KOPT-K1 (cell line): ENCODE measurements around the gene FMN1.

ENCODE experiments used
- H3K27ac ChIP-seq: fragments of 200-600 bp; sonication (generic); 2 replicates; pipeline ENCODE4 v1.5.1; 2016; ENCODE audit warnings: antibody characterized with exemption, mild to moderate bottlenecking, low read depth, low read length; ENCODE audit not compliant: poor library complexity, severe bottlenecking
- H3K36me3 ChIP-seq: fragments of 200-600 bp; sonication (generic); 2 replicates; pipeline ENCODE4 v1.5.1; 2017; ENCODE audit warnings: antibody characterized with exemption, mild to moderate bottlenecking, low read length, moderate library complexity; ENCODE audit not compliant: insufficient read depth
- H3K9me3 ChIP-seq: fragments of 200-600 bp; sonication (generic); 2 replicates; pipeline ENCODE4 v1.5.1; 2017; ENCODE audit warnings: antibody characterized with exemption, low read length, mild to moderate bottlenecking; ENCODE audit not compliant: insufficient read depth, poor library complexity, severe bottlenecking

The FMN1 gene

GRCh38 chr15:33101036-33101435, 93.5 kb downstream of the FMN1 start:
- Histone ChIP-seq H3K36me3 (no peaks in the 10 kb centered on the region), H3K27ac (no peak overlapping the region), H3K9me3 (no peaks in the 10 kb centered on the region)

DNA sequence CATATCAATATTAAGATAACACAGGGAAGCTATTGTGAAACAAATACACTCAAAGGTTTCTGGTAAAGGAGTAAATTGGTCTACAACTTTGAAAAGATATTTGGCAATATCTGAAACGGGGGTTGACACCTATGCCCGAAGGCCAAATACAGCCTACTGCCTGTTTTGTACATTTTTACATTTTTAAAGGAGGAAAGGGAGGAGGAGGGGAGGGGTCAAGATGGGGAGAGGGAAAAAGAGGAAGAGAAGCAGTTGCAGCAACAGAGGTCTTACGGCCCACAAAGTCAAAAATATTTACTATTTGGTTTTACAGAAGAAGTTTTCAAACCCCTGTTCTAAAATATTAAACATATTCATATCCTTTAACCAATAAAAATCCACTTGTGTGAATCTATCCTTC, 94.2 kb downstream of the FMN1 start:
- H3K27ac ChIP-seq = no peak overlapping the region
- no peaks in the 10 kb centered on the region for H3K9me3 ChIP-seq
- no peaks in the 10 kb centered on the region for H3K36me3 ChIP-seq

GRCh38 chr15:33099739-33100138, 94.8 kb downstream of the FMN1 start:
- H3K27ac ChIP-seq = no peak overlapping the region
- no peaks in the 10 kb centered on the region for H3K36me3 ChIP-seq
- no peaks in the 10 kb centered on the region for H3K9me3 ChIP-seq

DNA sequence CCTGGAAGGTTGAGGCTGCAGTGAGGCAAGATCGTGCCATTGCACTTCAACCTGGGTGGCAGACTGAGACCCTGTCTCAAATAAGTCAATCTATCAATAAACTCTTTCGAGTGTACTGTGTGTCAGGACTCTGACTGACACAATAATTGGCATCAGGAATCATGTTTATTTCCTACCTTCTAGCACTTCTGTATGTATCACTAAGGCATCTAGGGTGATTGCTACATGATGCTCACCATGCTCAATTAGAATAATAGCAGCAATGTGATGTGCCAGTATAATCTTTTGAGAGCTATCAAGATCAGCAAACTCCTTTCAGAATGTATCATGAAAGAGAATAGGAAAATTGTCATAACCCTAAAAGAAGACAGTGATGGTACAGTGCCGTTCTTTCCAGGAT, 95.3 kb downstream of the FMN1 start:
- no peaks in the 10 kb centered on the region for H3K36me3 ChIP-seq
- H3K9me3 ChIP-seq = no peaks in the 10 kb centered on the region
- no peak overlapping the region for H3K27ac ChIP-seq

- Histone ChIP-seq H3K9me3 (no peaks in the 10 kb centered on the region), H3K27ac (no peak overlapping the region), H3K36me3 (no peaks in the 10 kb centered on the region)
These were observed 96.1 kb downstream of the FMN1 start for GRCh38 chr15:33098094-33099058.

DNA sequence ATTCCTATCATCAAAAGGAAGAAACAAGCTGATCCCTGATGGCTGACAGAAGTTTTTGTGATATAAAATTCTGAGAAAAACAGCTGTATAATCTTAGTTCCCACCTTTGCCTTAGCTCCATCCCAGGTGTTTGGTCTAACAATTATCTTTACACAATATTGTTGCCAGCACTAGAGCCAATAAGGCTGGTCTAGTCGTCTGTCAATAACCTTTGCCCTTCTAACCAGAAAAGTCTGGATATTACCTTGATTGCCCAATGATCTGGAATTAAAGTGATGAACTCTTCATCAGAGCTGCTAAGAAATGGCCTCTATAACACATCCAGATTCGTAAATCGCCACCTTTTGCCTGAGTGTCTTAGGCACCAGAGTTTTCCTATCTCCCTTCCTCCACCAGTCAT, 98.4 kb downstream of the FMN1 start:
- no peak overlapping the region for H3K27ac ChIP-seq
- H3K36me3 ChIP-seq = no peaks in the 10 kb centered on the region
- H3K9me3 ChIP-seq = no peaks in the 10 kb centered on the region

DNA sequence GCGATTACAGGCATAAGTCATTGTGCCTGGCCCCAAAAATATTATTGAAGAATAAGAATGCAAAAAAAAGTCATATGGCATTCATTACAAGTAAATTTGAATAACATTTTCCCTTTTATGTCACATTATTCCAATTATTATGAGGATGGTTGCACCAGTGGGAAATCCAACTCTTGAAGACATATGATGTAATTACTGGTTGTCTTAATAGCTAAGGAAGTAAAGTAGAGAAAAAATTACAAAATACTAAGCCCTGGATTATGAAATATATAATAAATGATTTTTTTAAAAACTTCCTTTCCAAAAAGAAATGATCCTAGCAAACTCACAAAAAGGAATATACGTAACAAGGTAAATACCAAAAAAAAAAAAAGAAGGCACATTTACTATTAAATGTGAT, 98.9 kb downstream of the FMN1 start:
- no peaks in the 10 kb centered on the region for H3K36me3 ChIP-seq
- no peaks in the 10 kb centered on the region for H3K9me3 ChIP-seq
- no peak overlapping the region for H3K27ac ChIP-seq

GRCh38 chr15:33094336-33094735, 100.2 kb downstream of the FMN1 start:
- no peaks in the 10 kb centered on the region for H3K36me3 ChIP-seq
- H3K9me3 ChIP-seq = no peaks in the 10 kb centered on the region
- no peak overlapping the region for H3K27ac ChIP-seq

DNA sequence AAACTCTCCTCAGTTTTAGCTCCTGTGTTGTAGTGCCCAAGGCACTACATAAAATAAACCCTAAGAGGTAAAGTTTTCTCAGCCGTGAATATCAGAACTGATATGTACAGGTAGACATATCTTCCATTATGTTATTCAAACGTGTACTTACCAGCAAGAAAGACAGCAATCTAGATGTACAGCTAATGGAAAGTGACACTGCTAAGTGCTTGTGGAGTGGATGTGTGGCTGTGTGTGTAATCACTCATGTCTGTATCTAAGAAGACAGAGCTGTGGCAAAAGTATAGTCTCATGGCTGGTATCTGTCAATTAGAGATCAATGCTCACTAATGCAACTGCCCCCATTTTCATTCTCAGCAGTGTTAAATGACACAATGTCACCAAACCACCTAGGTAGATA, 101.3 kb downstream of the FMN1 start:
- no peak overlapping the region for H3K27ac ChIP-seq
- H3K9me3 ChIP-seq = no peaks in the 10 kb centered on the region
- H3K36me3 ChIP-seq = no peaks in the 10 kb centered on the region

DNA sequence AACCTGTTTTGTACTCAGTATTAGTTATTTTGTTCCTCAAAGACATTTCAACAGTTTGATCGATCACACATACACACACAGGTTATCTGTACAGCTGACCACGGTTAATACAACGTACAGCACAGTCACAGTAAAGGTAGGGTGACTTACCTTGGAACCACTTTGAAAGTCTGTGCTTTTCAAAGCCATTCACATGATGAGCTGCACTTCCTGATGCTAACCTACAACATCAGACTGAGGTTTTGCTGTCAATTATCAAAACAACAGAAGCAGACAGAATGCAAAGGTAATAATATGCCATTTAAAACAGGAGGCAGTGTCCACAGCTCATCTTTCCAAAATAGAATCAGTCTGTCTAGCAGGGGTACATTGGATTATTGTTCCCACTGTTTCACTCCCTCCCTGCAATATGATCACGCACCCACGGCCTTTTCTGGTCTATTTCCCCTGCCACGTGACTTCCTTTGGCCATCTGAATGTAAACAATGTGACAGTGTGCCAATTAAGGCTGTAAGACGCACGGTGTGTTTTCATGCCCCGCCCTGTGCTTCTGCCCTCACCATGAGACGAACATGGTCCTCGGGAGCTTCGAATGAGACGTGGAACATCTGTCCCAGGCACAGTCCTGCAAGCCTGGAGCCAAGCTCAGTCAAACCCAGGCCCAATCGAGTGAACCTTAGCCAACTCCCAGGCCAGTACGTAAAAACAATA, 102.4 kb downstream of the FMN1 start:
- no peaks in the 10 kb centered on the region for H3K9me3 ChIP-seq
- no peak overlapping the region for H3K27ac ChIP-seq
- H3K36me3 ChIP-seq = no peaks in the 10 kb centered on the region

GRCh38 chr15:33089878-33090757, 104.4 kb downstream of the FMN1 start:
- no peak overlapping the region for H3K27ac ChIP-seq
- H3K9me3 ChIP-seq = no peaks in the 10 kb centered on the region
- no peaks in the 10 kb centered on the region for H3K36me3 ChIP-seq

DNA sequence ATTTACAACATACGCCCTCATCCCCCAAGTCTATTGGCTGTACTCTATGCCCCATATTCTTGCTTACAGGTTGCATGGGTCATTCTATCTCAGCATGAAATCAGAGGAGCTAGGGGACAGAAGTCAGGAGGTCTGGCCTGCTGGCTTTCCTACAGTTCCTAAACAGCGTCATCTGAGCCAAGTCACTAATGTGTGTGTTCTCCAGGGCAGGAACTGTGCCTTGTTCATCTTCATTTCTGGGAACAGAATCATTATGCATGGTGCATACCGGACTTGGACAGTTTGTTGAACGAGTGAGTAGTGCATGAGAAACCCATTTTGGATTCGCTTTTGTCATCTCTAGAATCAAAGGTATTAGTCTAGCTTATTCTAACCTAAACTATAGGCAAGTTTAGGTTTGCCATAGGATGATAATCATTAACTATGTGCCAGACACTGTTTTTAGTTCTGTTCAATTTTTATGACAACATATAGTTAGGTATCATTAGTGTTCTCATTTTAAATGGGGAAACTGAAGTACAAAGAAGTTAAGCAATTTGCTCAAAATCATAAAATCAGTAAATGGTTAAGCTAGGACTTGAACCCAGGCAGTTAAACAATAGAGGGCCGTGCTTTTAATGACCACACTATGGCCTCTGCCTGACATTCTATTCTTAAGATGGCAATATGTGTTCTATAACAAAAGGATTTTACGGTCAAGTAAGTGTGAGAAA, 105.2 kb downstream of the FMN1 start:
- no peaks in the 10 kb centered on the region for H3K36me3 ChIP-seq
- H3K9me3 ChIP-seq = no peaks in the 10 kb centered on the region
- H3K27ac ChIP-seq = no peak overlapping the region

DNA sequence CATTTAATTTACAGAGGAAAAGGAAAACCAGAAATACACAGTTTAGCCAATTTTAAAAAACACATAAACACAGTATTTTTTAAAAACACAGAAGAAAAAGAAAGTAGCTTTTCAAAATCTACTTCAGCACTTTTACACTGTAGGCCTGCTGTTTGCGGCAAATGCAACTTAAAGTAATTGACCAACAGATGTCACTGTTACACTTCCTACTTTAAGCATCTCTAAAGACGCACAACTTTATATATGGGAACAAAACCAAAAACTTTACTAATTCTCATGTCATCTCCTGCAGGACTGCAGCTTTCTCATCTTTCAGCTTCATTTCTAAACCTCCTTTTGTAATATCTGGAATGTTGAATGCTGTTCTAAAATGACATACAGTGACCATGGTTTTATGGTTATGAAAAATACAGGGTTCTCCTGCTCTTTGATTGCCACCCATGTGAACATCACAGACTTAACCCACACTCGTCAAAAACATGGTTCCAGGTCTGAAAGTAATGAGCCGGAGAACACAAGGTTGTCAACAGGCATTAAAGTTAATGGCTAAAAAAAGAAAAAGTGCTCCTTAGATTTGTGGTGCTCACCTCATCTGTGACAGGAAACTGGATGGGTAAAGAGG, 107.9 kb downstream of the FMN1 start:
- no peak overlapping the region for H3K27ac ChIP-seq
- no peaks in the 10 kb centered on the region for H3K36me3 ChIP-seq
- H3K9me3 ChIP-seq = no peaks in the 10 kb centered on the region

DNA sequence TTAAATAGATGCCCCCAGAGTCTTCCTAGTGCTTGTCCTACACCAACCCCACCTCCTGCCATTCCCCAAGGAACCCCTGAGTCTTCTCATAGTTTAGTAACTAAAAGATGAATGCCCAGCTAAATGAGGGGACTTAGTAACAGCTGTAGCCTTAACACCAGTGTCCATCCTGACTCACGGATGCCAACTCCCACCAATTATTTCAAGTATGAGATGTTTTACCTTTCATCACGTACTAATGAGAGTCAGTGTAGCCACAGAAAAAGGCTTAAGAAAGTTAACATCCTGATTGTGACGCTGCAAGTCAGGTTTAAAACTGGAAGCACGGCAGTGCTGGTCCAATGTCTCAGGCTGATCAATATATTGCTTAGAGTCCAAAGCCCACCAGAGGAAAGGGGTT, 109.9 kb downstream of the FMN1 start:
- H3K36me3 ChIP-seq = no peaks in the 10 kb centered on the region
- no peak overlapping the region for H3K27ac ChIP-seq
- H3K9me3 ChIP-seq = no peaks in the 10 kb centered on the region
